ENCODE measurements around the gene BTBD10.

GRCh38 chr11:13349581-13349980 lies 113.4 kb downstream of the BTBD10 start:
- TF ChIP-seq CTCF (IDR thresholded peaks at IDR 0.05), result no peak
- no peak for TF ChIP-seq POLR2A (IDR thresholded peaks at IDR 0.05)
